ENCODE results near the gene ARHGAP6.

- TF ChIP-seq CTCF (conservative IDR thresholded peaks at IDR 0.05; ENCODE audit: low read depth in 2 of 2) (no peak), EZH2phosphoT487 (IDR thresholded peaks at IDR 0.05; ENCODE audit: unreplicated experiment) (no peak), EZH2 (IDR thresholded peaks at IDR 0.05; ENCODE audit: low read depth, unreplicated experiment) (no peak), POLR2AphosphoS5 (IDR thresholded peaks at IDR 0.05; ENCODE audit: low read depth) (no peak), REST (IDR thresholded peaks at IDR 0.05; ENCODE audit: unreplicated experiment) (no peak)
Observed at GRCh38 chrX:11151799-11152559, 513.7 kb downstream of the ARHGAP6 start.
